Measurements from ENCODE around the gene SERINC1.

- TF ChIP-seq CTCF (IDR thresholded peaks at IDR 0.05) (no peak), POLR2A (IDR thresholded peaks at IDR 0.05) (no peak)
Observed at GRCh38 chr6:122426597-122426996, 45.0 kb downstream of the SERINC1 start.

Measured in ovary (tissue), 3 donors.